HFF-Myc (cell line): ENCODE measurements around the gene ARHGAP42.

Experiments used
- DNase-seq: peaks from one replicate; pipeline ENCODE4 v3.0.0-alpha.2; 2011; ENCODE audit warnings: low read depth; ENCODE audit errors: extremely low read depth
- H3K4me3 ChIP-seq: replicated peaks from 2 replicates; pipeline ENCODE4 v1.5.1; 2011; ENCODE audit warnings: low read depth, mild to moderate bottlenecking, control low read depth, low read length
- TF ChIP-seq, protein P1 (sequence below): IDR thresholded peaks from 2 replicates; pipeline ENCODE4 v1.5.1; 2012; ENCODE audit warnings: mild to moderate bottlenecking, low read depth, low read length, control low read depth; ENCODE audit errors: missing control alignments

ARHGAP42 gene

DNA sequence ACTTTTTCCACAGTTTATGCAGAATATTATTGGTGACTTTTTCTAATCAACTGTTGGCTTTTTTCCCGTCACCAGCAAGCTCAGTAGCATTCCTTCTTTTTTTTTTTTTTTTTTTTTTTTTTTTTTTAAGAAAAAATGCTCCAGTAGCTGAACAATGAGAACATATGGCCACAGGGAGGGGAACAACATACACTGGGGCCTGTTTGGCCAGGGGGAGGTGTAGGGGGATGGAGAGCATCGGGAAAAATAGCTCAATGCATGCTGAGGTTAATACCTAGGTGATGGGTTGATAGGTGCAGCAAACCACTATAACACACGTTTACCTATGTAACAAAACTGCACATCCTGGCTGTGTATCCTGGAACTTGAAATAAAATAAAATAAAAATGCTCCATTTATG, 82.5 kb downstream of the ARHGAP42 start:
- DNase-seq, result no peak
- no peak overlapping the region for H3K4me3 ChIP-seq
- TF ChIP-seq, protein P1, sequence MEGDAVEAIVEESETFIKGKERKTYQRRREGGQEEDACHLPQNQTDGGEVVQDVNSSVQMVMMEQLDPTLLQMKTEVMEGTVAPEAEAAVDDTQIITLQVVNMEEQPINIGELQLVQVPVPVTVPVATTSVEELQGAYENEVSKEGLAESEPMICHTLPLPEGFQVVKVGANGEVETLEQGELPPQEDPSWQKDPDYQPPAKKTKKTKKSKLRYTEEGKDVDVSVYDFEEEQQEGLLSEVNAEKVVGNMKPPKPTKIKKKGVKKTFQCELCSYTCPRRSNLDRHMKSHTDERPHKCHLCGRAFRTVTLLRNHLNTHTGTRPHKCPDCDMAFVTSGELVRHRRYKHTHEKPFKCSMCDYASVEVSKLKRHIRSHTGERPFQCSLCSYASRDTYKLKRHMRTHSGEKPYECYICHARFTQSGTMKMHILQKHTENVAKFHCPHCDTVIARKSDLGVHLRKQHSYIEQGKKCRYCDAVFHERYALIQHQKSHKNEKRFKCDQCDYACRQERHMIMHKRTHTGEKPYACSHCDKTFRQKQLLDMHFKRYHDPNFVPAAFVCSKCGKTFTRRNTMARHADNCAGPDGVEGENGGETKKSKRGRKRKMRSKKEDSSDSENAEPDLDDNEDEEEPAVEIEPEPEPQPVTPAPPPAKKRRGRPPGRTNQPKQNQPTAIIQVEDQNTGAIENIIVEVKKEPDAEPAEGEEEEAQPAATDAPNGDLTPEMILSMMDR, result no peak

DNA sequence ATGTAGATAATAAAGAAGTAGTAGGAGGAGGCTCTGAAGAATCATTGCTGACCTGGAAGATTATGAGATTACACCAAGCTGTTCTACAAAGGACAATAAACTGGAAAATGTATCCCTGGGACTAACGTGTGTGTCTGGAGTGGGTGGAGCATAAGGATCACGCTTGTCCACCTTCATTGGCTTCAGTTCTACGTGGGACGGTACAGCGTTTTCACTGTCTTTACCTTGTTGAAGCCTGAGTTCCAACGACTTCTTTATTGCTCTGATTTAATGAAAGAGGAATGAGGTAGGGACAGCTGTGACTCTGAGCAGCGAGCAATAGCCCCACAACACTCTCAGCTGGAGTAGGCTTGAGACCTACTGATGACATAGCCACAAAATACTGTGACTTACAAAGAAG, 87.0 kb downstream of the ARHGAP42 start:
- TF ChIP-seq, protein P1, result no peak
- no peak for DNase-seq

DNA sequence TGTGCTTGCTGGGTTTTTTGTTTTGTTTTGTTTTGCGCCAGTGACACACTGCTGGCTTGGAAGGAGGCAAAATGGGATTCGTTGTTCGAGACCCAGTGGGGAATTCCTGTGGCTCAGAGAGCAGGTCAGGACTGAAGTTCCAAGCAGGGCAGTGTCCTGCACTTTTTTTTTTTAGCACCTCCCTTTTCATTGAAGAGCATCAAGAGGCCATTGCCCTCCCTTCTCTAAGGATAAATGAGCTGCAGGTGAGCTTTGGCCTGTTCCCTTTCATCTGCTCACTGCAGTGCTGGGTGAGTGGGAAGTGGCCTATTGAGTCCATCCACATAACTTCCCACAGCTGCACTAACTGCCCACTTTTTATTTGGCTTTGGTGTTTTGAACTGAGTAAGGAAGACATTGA, 87.8 kb downstream of the ARHGAP42 start:
- TF ChIP-seq, protein P1, result no peak
- no peak for DNase-seq
- no peak overlapping the region for H3K4me3 ChIP-seq

More for the DNA sequence above, 87.0 kb downstream of the ARHGAP42 start:
- no peak overlapping the region for H3K4me3 ChIP-seq

DNA sequence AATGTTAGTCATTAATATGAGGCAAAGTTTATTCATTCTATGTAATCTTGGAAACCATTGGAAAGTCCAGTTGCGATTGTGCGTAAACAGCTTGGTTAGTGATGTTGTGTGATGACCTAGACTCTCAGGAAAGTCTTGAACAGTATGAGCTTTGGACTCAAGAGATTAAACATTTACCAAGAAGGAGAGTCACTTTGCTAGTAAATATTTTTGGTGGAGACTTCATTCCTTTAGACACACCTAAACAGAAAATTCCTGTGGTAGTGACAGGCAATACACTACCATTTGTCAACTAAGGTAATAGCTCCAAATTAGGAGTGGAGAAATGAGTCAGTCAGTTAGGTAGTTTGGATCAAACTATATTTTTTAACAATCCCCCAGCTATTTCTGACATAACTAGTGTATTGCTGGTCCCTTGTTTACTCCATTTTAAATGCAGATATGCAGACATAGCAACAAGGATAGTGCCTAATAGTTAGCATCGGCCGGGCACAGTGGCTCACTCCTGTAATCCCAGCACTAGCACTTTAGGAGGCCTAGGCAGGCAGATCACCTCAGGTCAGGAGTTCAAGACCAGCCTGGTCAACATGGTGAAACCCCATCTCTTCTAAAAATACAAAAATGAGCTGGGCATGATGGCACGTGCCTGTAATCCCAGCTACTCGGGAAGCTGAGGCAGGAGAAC, 89.3 kb downstream of the ARHGAP42 start:
- no peak overlapping the region for H3K4me3 ChIP-seq
- TF ChIP-seq, protein P1, result no peak
- DNase-seq, result no peak

DNA sequence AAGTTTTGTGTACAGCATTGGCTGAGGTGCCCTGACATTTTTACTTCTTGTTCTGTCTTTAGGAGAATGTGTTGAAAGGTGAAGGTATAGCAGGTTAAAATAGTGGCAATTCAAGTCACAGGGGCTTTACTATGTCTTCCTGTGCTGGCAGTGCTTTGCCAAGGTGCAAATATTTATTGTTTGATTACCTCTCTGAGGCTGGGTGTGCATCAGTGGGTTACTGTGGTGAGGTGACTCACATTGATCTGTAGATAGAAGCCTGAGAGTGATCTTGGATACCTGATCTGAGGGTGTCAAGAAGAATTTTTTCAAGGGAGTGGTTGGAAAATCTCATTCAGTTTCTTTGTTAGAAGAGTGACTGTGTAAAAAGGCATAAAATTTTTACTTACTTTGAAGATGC, 90.0 kb downstream of the ARHGAP42 start:
- TF ChIP-seq, protein P1, result no peak
- DNase-seq, result no peak

DNA sequence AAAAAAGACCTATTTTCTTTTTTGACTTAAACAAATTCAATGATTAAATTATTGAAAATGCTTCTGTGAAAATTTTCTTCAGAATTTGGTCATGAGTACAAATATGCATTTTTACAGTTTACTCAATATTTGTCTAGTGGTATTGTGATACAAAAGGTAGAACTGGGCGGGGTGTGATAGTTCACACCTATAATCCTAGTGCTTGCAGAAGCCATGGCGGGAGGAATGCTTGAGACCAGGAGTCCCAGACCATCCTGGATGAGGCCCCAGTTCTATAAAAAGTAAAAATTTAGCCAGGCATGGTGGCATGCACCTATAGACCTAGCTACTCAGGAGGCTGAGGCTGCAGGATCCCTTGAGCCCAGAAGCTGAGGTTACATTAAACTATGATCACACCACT, 90.6 kb downstream of the ARHGAP42 start:
- TF ChIP-seq, protein P1, result no peak
- no peak overlapping the region for H3K4me3 ChIP-seq
- DNase-seq, result no peak

More for the DNA sequence above, 90.0 kb downstream of the ARHGAP42 start:
- H3K4me3 ChIP-seq, result no peak overlapping the region
